ENCODE measurements around the gene ALX4.

Gene ALX4

GRCh38 chr11:44335052-44335760, 25.3 kb upstream of the ALX4 start:
- no peak for DNase-seq (ENCODE audit: low read depth)

GRCh38 chr11:44334356-44335004, 24.5 kb upstream of the ALX4 start:
- no peak for DNase-seq (ENCODE audit: low read depth)

- no peak for DNase-seq (ENCODE audit: low read depth)
These were observed 23.6 kb upstream of the ALX4 start for GRCh38 chr11:44333271-44334218.

- DNase-seq (ENCODE audit: low read depth) = no peak
These were observed 22.7 kb upstream of the ALX4 start for GRCh38 chr11:44332665-44333064.

- DNase-seq (ENCODE audit: low read depth) = no peak
These were observed 19.7 kb upstream of the ALX4 start for GRCh38 chr11:44329472-44330230.

- DNase-seq (ENCODE audit: low read depth) = no peak
These were observed 18.3 kb upstream of the ALX4 start for GRCh38 chr11:44328138-44328660.

- no peak for DNase-seq (ENCODE audit: low read depth)
These were observed 17.8 kb upstream of the ALX4 start for GRCh38 chr11:44327730-44328129.

- no peak for DNase-seq (ENCODE audit: low read depth)
These were observed 16.9 kb upstream of the ALX4 start for GRCh38 chr11:44326615-44327475.

- DNase-seq (ENCODE audit: low read depth) = no peak
These were observed 15.8 kb upstream of the ALX4 start for GRCh38 chr11:44325698-44326097.

GRCh38 chr11:44324749-44325525, 15.0 kb upstream of the ALX4 start:
- DNase-seq (ENCODE audit: low read depth) = no peak

GRCh38 chr11:44324222-44324621, 14.3 kb upstream of the ALX4 start:
- DNase-seq (ENCODE audit: low read depth) = no peak

GRCh38 chr11:44322243-44322642, 12.3 kb upstream of the ALX4 start:
- DNase-seq (ENCODE audit: low read depth) = no peak

- DNase-seq (ENCODE audit: low read depth) = no peak
These were observed 11.1 kb upstream of the ALX4 start for GRCh38 chr11:44321059-44321458.

- DNase-seq (ENCODE audit: low read depth) = no peak
These were observed 10.5 kb upstream of the ALX4 start for GRCh38 chr11:44320289-44320973.

- DNase-seq (ENCODE audit: low read depth) = no peak
These were observed 9.8 kb upstream of the ALX4 start for GRCh38 chr11:44319552-44320288.

GRCh38 chr11:44319170-44319551, 9.2 kb upstream of the ALX4 start:
- DNase-seq (ENCODE audit: low read depth) = no peak

- no peak for DNase-seq (ENCODE audit: low read depth)
These were observed 8.4 kb upstream of the ALX4 start for GRCh38 chr11:44318369-44318768.

GRCh38 chr11:44316659-44317240, 6.8 kb upstream of the ALX4 start:
- DNase-seq (ENCODE audit: low read depth) = no peak
